ENCODE data around the gene PHAF1. TPM values are rescaled to one million over a fixed set of nuclear protein-coding genes. Genes with fewer than 3 reads are reported as not detected.

The PHAF1 gene
- total RNA-seq, 1 donor from 2014 or later, result 14.9 TPM

GRCh38 chr16:67181346-67181745 lies 71.6 kb downstream of the PHAF1 start:
- TF ChIP-seq, protein P1, sequence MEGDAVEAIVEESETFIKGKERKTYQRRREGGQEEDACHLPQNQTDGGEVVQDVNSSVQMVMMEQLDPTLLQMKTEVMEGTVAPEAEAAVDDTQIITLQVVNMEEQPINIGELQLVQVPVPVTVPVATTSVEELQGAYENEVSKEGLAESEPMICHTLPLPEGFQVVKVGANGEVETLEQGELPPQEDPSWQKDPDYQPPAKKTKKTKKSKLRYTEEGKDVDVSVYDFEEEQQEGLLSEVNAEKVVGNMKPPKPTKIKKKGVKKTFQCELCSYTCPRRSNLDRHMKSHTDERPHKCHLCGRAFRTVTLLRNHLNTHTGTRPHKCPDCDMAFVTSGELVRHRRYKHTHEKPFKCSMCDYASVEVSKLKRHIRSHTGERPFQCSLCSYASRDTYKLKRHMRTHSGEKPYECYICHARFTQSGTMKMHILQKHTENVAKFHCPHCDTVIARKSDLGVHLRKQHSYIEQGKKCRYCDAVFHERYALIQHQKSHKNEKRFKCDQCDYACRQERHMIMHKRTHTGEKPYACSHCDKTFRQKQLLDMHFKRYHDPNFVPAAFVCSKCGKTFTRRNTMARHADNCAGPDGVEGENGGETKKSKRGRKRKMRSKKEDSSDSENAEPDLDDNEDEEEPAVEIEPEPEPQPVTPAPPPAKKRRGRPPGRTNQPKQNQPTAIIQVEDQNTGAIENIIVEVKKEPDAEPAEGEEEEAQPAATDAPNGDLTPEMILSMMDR (IDR thresholded peaks at IDR 0.05), result no peak
- no peak overlapping the region for H3K4me3 Mint-ChIP-seq (ENCODE audit: unreplicated experiment)
- no peaks in the 10 kb centered on the region for H3K9me3 Mint-ChIP-seq (ENCODE audit: low read depth)
- no peak overlapping the region for H3K27ac Mint-ChIP-seq (ENCODE audit: unreplicated experiment)
- H3K36me3 Mint-ChIP-seq (ENCODE audit: low read depth), result peaks cover 1% of the 10 kb centered on the region
- H3K4me1 Mint-ChIP-seq (ENCODE audit: low read depth), result peaks cover 22% of the 10 kb centered on the region
- H3K27me3 Mint-ChIP-seq (ENCODE audit: low read depth), result no peaks in the 10 kb centered on the region
- DNase-seq (ENCODE audit: low spot score), result no peak

DNA sequence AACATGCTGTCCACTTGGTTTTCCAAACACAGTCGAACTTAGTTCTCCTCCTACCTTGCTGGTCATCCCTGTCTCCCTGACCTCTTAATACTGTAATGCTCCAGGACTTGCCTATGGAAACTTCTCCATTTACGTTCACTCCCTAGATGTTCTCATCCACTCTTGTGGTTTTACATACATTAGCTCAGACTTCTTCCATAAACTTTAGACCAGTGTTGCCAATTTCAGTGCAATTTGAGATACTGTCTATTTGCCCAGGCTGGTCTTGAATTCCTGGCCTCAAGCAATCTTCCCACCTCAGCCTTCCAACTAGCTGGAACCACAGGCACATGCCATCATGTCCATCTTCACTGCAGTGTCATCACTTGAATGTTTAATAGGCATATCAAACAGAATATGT lies 72.5 kb downstream of the PHAF1 start:
- H3K4me3 Mint-ChIP-seq (ENCODE audit: unreplicated experiment), result no peak overlapping the region
- H3K36me3 Mint-ChIP-seq (ENCODE audit: low read depth), result peaks cover 1% of the 10 kb centered on the region
- H3K27ac Mint-ChIP-seq (ENCODE audit: unreplicated experiment), result no peak overlapping the region
- DNase-seq (ENCODE audit: low spot score), result no peak
- no peaks in the 10 kb centered on the region for H3K27me3 Mint-ChIP-seq (ENCODE audit: low read depth)
- H3K4me1 Mint-ChIP-seq (ENCODE audit: low read depth), result peaks cover 21% of the 10 kb centered on the region
- TF ChIP-seq, protein P1 (IDR thresholded peaks at IDR 0.05), result no peak
- H3K9me3 Mint-ChIP-seq (ENCODE audit: low read depth), result no peaks in the 10 kb centered on the region

- no peak overlapping the region for H3K27ac Mint-ChIP-seq (ENCODE audit: unreplicated experiment)
- TF ChIP-seq, protein P1 (IDR thresholded peaks at IDR 0.05), result no peak
- H3K4me1 Mint-ChIP-seq (ENCODE audit: low read depth), result peaks cover 15% of the 10 kb centered on the region
- H3K4me3 Mint-ChIP-seq (ENCODE audit: unreplicated experiment), result no peak overlapping the region
- H3K9me3 Mint-ChIP-seq (ENCODE audit: low read depth), result no peaks in the 10 kb centered on the region
- H3K36me3 Mint-ChIP-seq (ENCODE audit: low read depth), result peaks cover 1% of the 10 kb centered on the region
- H3K27me3 Mint-ChIP-seq (ENCODE audit: low read depth), result no peaks in the 10 kb centered on the region
- no peak for DNase-seq (ENCODE audit: low spot score)
These were observed 73.5 kb downstream of the PHAF1 start for GRCh38 chr16:67183284-67183626.

DNA sequence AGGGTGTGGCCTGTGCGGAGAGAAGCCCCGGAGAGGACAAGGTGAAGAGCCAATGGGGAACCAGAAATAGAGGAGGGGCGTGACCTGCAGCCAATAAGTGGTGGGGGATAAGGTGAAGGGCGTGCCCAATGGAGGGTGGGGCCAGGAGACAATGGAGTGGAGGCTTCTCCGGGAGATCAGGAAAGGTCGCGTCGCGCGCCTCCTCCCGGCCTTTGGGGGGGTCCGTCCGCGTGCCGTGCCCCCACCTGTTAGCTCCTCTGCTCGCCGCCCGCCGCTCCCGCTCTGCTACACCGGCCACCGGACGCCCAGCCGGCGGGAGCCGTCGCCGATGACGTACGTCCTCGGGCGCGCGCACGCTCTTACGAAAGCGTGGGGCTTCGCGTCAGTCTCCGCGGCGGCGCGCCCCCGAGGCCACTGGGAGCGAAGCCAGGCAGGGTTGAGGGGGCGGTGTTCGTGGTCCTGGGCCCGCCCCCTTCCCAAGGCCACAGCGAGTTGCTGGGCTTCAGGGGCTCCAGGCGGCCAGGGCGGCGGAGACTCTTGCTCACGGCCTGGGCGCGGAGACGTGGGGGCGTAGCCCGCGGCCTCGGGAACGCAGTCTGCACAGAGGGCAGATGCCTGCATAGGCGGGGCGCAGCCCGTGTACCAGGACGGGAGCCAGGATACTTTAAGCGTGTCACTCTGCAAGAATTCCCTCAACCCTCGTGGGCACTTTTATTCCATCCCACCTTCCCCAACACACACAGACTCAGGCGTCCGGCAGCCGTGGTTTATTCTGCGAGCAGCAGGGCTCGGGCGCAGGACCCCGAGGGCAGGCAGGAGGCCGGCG lies 74.1 kb downstream of the PHAF1 start, which contains the start of gene MATCAP1:
MATCAP1 (minus strand) TSS at position 337 of the 826 bp plus-strand sequence. CDS start 3,353 bp downstream, outside the sequence.
- Mint-ChIP-seq H3K9me3 (ENCODE audit: low read depth) (no peaks in the 10 kb centered on the region), H3K36me3 (ENCODE audit: low read depth) (peaks cover 1% of the 10 kb centered on the region), H3K27me3 (ENCODE audit: low read depth) (no peaks in the 10 kb centered on the region), H3K27ac (ENCODE audit: unreplicated experiment) (no peak within 1 kb of the TSS), H3K4me3 (ENCODE audit: unreplicated experiment) (peak within 1 kb of the TSS; percentile 53), H3K4me1 (ENCODE audit: low read depth) (peaks cover 11% of the 10 kb centered on the region)
- TF ChIP-seq, protein P1 (IDR thresholded peaks at IDR 0.05), result peak; percentile 21
- DNase-seq (ENCODE audit: low spot score), result peak; percentile 96

DNA sequence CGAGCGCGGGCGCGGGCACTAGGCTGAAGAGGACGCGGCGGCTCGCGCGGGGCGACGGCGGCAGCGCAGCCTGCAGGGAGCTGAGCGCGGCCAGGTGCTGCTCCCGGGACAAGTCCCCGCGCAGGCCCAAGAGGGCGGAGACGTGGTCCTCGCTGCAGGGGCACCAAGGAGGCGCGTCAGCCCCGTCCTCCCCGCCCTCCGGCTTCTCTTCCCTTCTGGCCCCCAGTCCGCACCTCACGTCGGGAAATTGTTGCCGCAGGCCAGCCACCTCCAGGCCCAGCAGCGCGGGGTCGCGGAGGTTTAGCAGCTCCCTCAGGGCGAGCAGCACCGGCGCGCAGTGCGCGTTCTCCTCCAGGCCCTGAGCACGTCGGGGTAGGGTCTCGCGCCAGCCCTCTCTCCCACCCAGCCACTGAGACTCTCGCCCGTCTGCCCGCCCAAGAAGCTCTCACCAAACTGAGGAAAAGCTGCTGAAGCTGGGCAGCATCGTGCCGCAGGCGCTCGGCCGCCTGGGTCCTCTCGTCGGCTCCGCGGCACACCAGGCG lies 74.8 kb downstream of the PHAF1 start:
- Mint-ChIP-seq H3K27ac (ENCODE audit: unreplicated experiment) (no peak overlapping the region), H3K36me3 (ENCODE audit: low read depth) (no peaks in the 10 kb centered on the region)

More for the DNA sequence above, 74.8 kb downstream of the PHAF1 start:
- Mint-ChIP-seq H3K4me1 (ENCODE audit: low read depth) (peaks cover 11% of the 10 kb centered on the region), H3K4me3 (ENCODE audit: unreplicated experiment) (peak overlapping the region; percentile 53), H3K9me3 (ENCODE audit: low read depth) (no peaks in the 10 kb centered on the region), H3K27me3 (ENCODE audit: low read depth) (no peaks in the 10 kb centered on the region)
- TF ChIP-seq, protein P1 (IDR thresholded peaks at IDR 0.05), result no peak
- DNase-seq (ENCODE audit: low spot score), result no peak

Measured in chondrocyte (in vitro differentiated cells).